ENCODE results near the gene CES3. TPM values are rescaled to one million over a fixed set of nuclear protein-coding genes. Genes with fewer than 3 reads are reported as not detected.

Gene CES3
- total RNA-seq, 1 experiment from 2014 or later = 0.95 TPM

DNA sequence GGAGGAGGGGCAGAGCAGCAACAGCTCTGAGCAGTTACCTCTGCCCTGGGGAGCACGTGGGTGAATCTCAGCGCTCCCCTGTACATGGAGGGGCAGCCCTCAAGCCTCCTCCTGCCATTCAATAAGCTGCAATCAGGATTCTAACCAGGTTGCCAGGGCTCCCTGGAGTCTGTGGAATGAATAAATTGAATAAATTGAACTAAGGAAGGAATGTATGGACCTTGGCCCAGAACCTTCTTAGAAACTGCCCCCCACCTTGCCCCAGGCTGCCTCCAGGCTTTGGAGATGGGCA, 40.8 kb upstream of the CES3 start:
- DNase-seq = no peak
- no peaks in the 10 kb centered on the region for H3K27me3 Mint-ChIP-seq (ENCODE audit: insufficient read depth, unreplicated experiment)
- no peaks in the 10 kb centered on the region for H3K4me1 Mint-ChIP-seq (ENCODE audit: low read depth, unreplicated experiment)
- Histone ChIP-seq H3K4me1 (peaks cover 7% of the 10 kb centered on the region; the same call in 1 of the 2 replicates), H3K4me3 (ENCODE audit: low read depth, low read length) (no peak overlapping the region), H3K27me3 (replicated peaks; ENCODE audit: control insufficient read depth, insufficient read depth, low read length) (no peaks in the 10 kb centered on the region), H3K36me3 (ENCODE audit: control insufficient read depth, insufficient read depth, low read length) (no peaks in the 10 kb centered on the region), H3K9me3 (no peaks in the 10 kb centered on the region)
- POLR2A ChIA-PET = no interaction called here
- no peaks in the 10 kb centered on the region for H3K36me3 Mint-ChIP-seq (ENCODE audit: insufficient read depth, unreplicated experiment)
- CTCF ChIA-PET = interaction anchor here (1.5 kb wide), 1 partner anchor 8 kb away, joined by 4 read pairs; no protein-coding TSS in a partner anchor
- intact Hi-C loops (cut with micrococcal nuclease; ENCODE audit: unreplicated experiment) = no loop called here
- H3K27ac Mint-ChIP-seq (ENCODE audit: unreplicated experiment) = no peak overlapping the region
- no peak overlapping the region for H3K4me3 Mint-ChIP-seq (ENCODE audit: unreplicated experiment)
- TF ChIP-seq, protein P1, sequence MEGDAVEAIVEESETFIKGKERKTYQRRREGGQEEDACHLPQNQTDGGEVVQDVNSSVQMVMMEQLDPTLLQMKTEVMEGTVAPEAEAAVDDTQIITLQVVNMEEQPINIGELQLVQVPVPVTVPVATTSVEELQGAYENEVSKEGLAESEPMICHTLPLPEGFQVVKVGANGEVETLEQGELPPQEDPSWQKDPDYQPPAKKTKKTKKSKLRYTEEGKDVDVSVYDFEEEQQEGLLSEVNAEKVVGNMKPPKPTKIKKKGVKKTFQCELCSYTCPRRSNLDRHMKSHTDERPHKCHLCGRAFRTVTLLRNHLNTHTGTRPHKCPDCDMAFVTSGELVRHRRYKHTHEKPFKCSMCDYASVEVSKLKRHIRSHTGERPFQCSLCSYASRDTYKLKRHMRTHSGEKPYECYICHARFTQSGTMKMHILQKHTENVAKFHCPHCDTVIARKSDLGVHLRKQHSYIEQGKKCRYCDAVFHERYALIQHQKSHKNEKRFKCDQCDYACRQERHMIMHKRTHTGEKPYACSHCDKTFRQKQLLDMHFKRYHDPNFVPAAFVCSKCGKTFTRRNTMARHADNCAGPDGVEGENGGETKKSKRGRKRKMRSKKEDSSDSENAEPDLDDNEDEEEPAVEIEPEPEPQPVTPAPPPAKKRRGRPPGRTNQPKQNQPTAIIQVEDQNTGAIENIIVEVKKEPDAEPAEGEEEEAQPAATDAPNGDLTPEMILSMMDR (IDR thresholded peaks at IDR 0.05; ENCODE audit: insufficient read depth in 1 of 2, low read depth in 1 of 2, low read length in 1 of 2, severe bottlenecking in 1 of 2, unreplicated experiment in 1 of 2) = no peak
- BruUV-seq (replicated peaks) = no TSS peak
- no peaks in the 10 kb centered on the region for H3K9me3 Mint-ChIP-seq (ENCODE audit: unreplicated experiment)

DNA sequence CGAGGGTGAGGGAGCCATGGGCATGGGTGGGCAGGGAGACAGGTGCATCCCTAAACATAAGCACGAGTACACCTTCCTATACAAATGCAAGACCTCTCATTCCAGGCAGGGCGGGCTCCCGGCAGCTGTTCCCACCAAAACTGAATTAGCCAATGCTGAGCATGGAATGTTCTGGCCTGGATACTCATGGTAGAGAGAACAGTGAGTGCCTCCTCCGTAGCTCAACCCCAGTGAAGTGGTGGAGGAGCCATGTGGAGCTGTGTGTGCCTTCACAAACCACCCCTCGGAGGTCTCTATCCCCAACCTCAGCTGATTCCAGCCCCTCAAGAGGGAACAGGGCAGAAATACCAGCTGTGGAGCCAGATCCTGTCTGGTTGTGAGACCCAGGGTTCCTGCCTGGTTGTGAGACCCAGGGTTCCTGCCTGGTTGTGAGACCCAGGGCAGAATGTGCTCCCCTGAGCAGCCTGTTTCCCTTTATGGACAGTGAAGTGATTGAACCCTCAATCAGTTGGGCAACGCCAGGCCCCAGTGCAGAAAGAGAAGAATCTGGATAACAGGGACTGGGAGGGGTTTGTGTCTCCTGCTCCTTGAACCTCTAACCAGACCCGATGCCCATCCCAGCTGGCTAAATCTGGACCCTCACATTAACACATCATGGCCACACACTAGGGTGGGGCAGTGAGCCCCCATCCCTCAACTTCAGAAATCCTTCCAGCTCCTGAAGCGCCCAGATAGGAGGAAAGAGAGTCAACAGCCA, 40.0 kb upstream of the CES3 start:
- H3K27me3 ChIP-seq (replicated peaks; ENCODE audit: control insufficient read depth, insufficient read depth, low read length) = no peaks in the 10 kb centered on the region
- H3K36me3 ChIP-seq (ENCODE audit: control insufficient read depth, insufficient read depth, low read length) = no peaks in the 10 kb centered on the region
- H3K4me1 Mint-ChIP-seq (ENCODE audit: low read depth, unreplicated experiment) = no peaks in the 10 kb centered on the region
- no peak for DNase-seq
- H3K27me3 Mint-ChIP-seq (ENCODE audit: insufficient read depth, unreplicated experiment) = peaks cover 5% of the 10 kb centered on the region
- TF ChIP-seq, protein P1 (IDR thresholded peaks at IDR 0.05; ENCODE audit: insufficient read depth in 1 of 2, low read depth in 1 of 2, low read length in 1 of 2, severe bottlenecking in 1 of 2, unreplicated experiment in 1 of 2) = no peak
- intact Hi-C loops (cut with micrococcal nuclease; ENCODE audit: unreplicated experiment) = no loop called here
- no peak overlapping the region for H3K4me3 ChIP-seq (ENCODE audit: low read depth, low read length)
- no peak overlapping the region for H3K27ac Mint-ChIP-seq (ENCODE audit: unreplicated experiment)
- no peak overlapping the region for H3K4me3 Mint-ChIP-seq (ENCODE audit: unreplicated experiment)
- peaks cover 7% of the 10 kb centered on the region; the same call in 1 of the 2 replicates for H3K4me1 ChIP-seq
- ChIA-PET CTCF (no interaction called here), POLR2A (interaction anchor here (0.5 kb wide), 2 partner anchors 90 to 152 kb away, joined by 4 read pairs; partner anchors contain the start of gene NAE1)
- H3K9me3 ChIP-seq = no peaks in the 10 kb centered on the region
- BruUV-seq (replicated peaks) = no TSS peak
- no peaks in the 10 kb centered on the region for H3K36me3 Mint-ChIP-seq (ENCODE audit: insufficient read depth, unreplicated experiment)
- H3K9me3 Mint-ChIP-seq (ENCODE audit: unreplicated experiment) = no peaks in the 10 kb centered on the region

DNA sequence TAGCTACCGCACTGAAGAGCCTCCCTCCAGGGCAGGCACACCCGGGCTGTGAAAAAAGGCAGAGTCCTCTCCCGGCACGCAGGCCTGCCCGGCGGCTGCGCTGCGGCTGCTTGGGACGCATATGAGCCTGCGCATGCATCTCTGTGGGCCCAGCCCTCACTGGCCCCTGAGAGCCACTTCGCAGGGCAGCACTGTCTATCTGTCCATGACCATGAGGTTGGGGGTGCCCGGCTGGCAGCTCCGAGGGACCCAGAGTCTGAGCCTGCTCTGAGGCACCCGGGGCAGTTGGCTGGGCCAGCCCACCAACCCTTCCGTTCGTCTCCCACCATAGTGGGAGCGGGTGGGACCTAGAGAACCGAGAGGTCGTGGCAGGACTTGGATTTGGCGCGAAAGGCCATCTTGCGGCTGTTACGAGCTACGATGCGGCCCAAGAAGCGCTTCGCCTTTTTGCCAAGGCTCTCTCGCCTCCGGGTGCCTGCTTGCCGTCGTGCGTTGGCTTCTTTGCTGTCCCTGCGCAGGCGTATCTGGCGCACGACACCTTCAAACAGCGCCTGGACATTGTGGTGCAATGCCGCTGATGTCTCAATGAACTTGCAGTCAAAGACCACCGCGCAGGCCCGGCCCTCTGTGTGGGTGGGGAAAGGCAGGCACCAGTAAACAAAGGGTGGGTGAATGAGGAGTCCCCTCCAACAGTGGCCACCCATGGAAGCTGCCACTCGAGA, 39.2 kb upstream of the CES3 start:
- peaks cover 5% of the 10 kb centered on the region for H3K27me3 Mint-ChIP-seq (ENCODE audit: insufficient read depth, unreplicated experiment)
- DNase-seq = no peak
- H3K36me3 Mint-ChIP-seq (ENCODE audit: insufficient read depth, unreplicated experiment) = no peaks in the 10 kb centered on the region
- no peaks in the 10 kb centered on the region for H3K27me3 ChIP-seq (replicated peaks; ENCODE audit: control insufficient read depth, insufficient read depth, low read length)
- no peak overlapping the region for H3K4me3 Mint-ChIP-seq (ENCODE audit: unreplicated experiment)
- TF ChIP-seq, protein P1 (IDR thresholded peaks at IDR 0.05; ENCODE audit: insufficient read depth in 1 of 2, low read depth in 1 of 2, low read length in 1 of 2, severe bottlenecking in 1 of 2, unreplicated experiment in 1 of 2) = no peak
- BruUV-seq (replicated peaks) = no TSS peak
- no peaks in the 10 kb centered on the region for H3K9me3 Mint-ChIP-seq (ENCODE audit: unreplicated experiment)
- no peak overlapping the region for H3K27ac Mint-ChIP-seq (ENCODE audit: unreplicated experiment)
- intact Hi-C loops (cut with micrococcal nuclease; ENCODE audit: unreplicated experiment) = no loop called here
- POLR2A ChIA-PET = interaction anchor here (0.5 kb wide), 1 partner anchor 153 kb away, joined by 4 read pairs; no protein-coding TSS in a partner anchor
- H3K4me1 Mint-ChIP-seq (ENCODE audit: low read depth, unreplicated experiment) = no peaks in the 10 kb centered on the region
- peaks cover 7% of the 10 kb centered on the region; the same call in 1 of the 2 replicates for H3K4me1 ChIP-seq
- H3K4me3 ChIP-seq (ENCODE audit: low read depth, low read length) = no peak overlapping the region
- H3K9me3 ChIP-seq = no peaks in the 10 kb centered on the region
- H3K36me3 ChIP-seq (ENCODE audit: control insufficient read depth, insufficient read depth, low read length) = no peaks in the 10 kb centered on the region
- CTCF ChIA-PET = no interaction called here
